Thyroid gland (tissue), 4 donors: ENCODE data around the gene SYNJ2. TPM values are rescaled to one million over a fixed set of nuclear protein-coding genes. Genes with fewer than 3 reads are reported as not detected.

Source experiments
- DNase-seq, 2 donors: peaks; one replicate each; pipeline ENCODE4 v3.0.0-alpha.2; 2019
- H3K27ac ChIP-seq, 3 donors: fragments of 200-600 bp; sonication (generic); 1 replicate in 2 of 3; 2 replicates in 1 of 3; pipeline ENCODE4 v1.5.1; 2016 to 2019; ENCODE audit warnings: mild to moderate bottlenecking in 1 of 3, moderate library complexity in 1 of 3
- H3K27me3 ChIP-seq: fragments of 200-600 bp; sonication (generic); one replicate; pipeline ENCODE4 v1.5.1; 2019
- H3K36me3 ChIP-seq, 2 donors: fragments of 200-600 bp; sonication (generic); one replicate each; pipeline ENCODE4 v1.5.1; 2016 to 2019
- H3K4me1 ChIP-seq, 2 donors: fragments of 200-600 bp; sonication (generic); one replicate each; pipeline ENCODE4 v1.5.1; 2017 to 2019
- H3K4me3 ChIP-seq, 3 donors: fragments of 200-600 bp; sonication (generic); replicated peaks in 1 of 3; 1 replicate in 2 of 3; 2 replicates in 1 of 3; pipeline ENCODE4 v1.5.1; 2016; ENCODE audit warnings: mild to moderate bottlenecking in 1 of 3
- H3K9me3 ChIP-seq: fragments of 200-600 bp; sonication (generic); one replicate; pipeline ENCODE4 v1.5.1; 2017
- POLR2A ChIP-seq, 2 donors: fragments of 450-650 bp; IDR thresholded peaks; one replicate each; pipeline ENCODE4 v1.6.1; 2017; ENCODE audit warnings: antibody characterized with exemption in 2 of 2, mild to moderate bottlenecking in 2 of 2, moderate library complexity in 1 of 2
- WGBS, 2 donors: methylation state at CpG; one replicate each; pipeline ENCODE4 v1.1.5; 2017; 5-methylcytosine and 5-hydroxymethylcytosine counted together
- intact Hi-C: fragments of 100-400 bp; cut with DNase I; formaldehyde crosslinking; loops from one replicate; pipeline ENCODE4 v1.15.1; 2023
- total RNA-seq, 4 donors: library from RNA; depleted of rRNA; stranded (reverse); fragments of >200 nt; gene quantifications; one replicate each; pipeline ENCODE4 v1.2.3, GENCODE V29; 2016
- TF ChIP-seq, protein P1 (sequence below), 6 experiments: fragments of 200-600 bp in 3 of 6; fragments of 450-650 bp in 3 of 6; sonication (generic) in 3 of 6; IDR thresholded peaks; one replicate each; pipeline ENCODE4 v1.5.1; 2016 to 2019; ENCODE audit warnings: antibody characterized with exemption in 6 of 6, mild to moderate bottlenecking in 2 of 6, inconsistent platforms in 1 of 6, moderate library complexity in 1 of 6

The SYNJ2 gene
- total RNA-seq, 4 donors from 2014 or later, result 11.3 to 22.7 (median 13.5) TPM

DNA sequence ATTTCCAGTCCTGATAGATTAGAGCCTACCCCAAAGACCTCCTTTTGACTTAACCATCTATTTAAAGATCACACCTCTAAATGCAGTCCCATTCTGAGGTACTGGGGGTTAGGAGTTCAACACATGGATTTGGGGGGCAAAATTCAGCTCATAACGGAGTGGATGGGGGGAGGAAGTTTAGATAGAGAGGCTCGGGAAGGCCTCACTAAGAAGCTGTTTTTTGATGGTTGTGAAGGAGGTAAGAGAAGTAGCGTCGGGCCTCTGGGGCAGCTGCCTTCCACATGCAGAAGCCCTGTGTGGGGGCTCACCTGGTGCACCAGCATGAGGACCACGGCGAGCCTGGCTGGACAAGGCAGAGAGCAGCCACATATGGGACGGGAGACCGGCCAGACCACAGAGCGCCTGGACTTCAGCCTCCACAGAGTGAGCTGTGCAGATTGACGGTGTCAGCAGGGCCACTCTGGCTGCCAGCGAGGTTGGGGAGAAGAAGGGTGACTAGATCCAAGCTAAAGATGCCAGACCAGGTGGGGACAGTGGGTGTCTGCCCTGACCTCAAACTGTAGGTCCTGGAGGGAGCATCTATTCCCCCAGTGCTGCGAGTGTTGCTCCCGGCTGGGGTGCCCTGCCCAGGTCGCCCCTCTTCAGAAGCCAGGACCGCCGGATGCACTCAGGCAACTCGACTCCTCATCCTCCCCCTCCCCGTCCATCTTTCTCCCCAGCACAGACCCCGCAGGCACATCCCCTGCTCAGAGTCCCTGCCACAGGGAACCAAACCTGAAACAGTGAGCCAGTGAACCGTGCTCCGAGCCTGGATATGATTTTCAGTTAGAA is 5.1 kb upstream of the SYNJ2 start:
- no peak for DNase-seq
- no peak overlapping the region for H3K27ac ChIP-seq
- no peaks in the 10 kb centered on the region for H3K27me3 ChIP-seq
- no peak overlapping the region for H3K4me3 ChIP-seq
- no peaks in the 10 kb centered on the region for H3K9me3 ChIP-seq
- H3K36me3 ChIP-seq, result no peaks in the 10 kb centered on the region
- WGBS, 2 donors, result 85 to 95% methylated on average over 19 to 20 of the region's 21 CpGs
- H3K4me1 ChIP-seq, result peaks cover 0 to 4% of the 10 kb centered on the region in 2 donors
- intact Hi-C loops, result loop anchor here (5.0 kb wide), 1 partner anchor 96 kb away; no protein-coding TSS in a partner anchor
- no peak for TF ChIP-seq POLR2A (IDR thresholded peaks at IDR 0.05)
- TF ChIP-seq, protein P1, sequence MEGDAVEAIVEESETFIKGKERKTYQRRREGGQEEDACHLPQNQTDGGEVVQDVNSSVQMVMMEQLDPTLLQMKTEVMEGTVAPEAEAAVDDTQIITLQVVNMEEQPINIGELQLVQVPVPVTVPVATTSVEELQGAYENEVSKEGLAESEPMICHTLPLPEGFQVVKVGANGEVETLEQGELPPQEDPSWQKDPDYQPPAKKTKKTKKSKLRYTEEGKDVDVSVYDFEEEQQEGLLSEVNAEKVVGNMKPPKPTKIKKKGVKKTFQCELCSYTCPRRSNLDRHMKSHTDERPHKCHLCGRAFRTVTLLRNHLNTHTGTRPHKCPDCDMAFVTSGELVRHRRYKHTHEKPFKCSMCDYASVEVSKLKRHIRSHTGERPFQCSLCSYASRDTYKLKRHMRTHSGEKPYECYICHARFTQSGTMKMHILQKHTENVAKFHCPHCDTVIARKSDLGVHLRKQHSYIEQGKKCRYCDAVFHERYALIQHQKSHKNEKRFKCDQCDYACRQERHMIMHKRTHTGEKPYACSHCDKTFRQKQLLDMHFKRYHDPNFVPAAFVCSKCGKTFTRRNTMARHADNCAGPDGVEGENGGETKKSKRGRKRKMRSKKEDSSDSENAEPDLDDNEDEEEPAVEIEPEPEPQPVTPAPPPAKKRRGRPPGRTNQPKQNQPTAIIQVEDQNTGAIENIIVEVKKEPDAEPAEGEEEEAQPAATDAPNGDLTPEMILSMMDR (IDR thresholded peaks at IDR 0.05), result no peak

DNA sequence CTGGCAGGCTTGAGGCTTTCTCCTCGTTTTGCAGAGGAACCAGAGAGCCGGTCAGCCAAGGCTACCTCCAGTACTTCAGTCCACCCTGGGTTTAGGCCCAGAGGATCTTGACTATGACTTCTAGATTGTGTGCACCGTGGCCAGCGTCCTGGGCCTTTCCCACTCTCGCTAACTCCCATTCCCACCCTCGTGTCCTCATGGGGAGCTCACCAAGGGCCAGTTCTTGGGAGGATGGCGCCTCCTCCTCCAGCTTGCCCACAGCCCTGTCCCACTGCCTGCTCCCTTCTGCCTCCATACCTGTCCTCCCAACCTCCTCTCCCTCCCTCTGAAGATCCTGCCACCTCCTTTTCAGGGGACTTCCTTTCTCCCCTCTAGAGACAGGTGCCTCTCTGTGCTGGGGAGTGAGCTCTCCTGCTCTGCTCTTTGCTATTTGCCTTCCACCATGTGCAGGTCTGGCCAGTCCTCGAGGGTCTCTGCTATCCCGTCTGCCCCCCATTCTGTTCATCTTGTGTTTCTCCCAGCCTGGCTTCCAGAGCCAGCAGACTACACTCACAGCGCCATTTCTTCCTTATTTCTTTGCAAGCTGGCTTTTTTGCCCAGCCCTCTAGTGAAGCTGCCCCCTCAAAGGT is 4.4 kb upstream of the SYNJ2 start:
- Histone ChIP-seq H3K4me1 (peaks cover 1 to 4% of the 10 kb centered on the region in 2 donors), H3K9me3 (no peaks in the 10 kb centered on the region), H3K27me3 (no peaks in the 10 kb centered on the region), H3K36me3 (no peaks in the 10 kb centered on the region), H3K27ac (no peak overlapping the region), H3K4me3 (no peak overlapping the region)
- 89 to 90% methylated on average over 10 of the region's 10 CpGs for WGBS, 2 donors
- intact Hi-C loops, result loop anchor here (5.0 kb wide), 1 partner anchor 95 kb away; no protein-coding TSS in a partner anchor
- no peak for DNase-seq
- no peak for TF ChIP-seq POLR2A (IDR thresholded peaks at IDR 0.05)
- TF ChIP-seq, protein P1 (IDR thresholded peaks at IDR 0.05), result no peak

DNA sequence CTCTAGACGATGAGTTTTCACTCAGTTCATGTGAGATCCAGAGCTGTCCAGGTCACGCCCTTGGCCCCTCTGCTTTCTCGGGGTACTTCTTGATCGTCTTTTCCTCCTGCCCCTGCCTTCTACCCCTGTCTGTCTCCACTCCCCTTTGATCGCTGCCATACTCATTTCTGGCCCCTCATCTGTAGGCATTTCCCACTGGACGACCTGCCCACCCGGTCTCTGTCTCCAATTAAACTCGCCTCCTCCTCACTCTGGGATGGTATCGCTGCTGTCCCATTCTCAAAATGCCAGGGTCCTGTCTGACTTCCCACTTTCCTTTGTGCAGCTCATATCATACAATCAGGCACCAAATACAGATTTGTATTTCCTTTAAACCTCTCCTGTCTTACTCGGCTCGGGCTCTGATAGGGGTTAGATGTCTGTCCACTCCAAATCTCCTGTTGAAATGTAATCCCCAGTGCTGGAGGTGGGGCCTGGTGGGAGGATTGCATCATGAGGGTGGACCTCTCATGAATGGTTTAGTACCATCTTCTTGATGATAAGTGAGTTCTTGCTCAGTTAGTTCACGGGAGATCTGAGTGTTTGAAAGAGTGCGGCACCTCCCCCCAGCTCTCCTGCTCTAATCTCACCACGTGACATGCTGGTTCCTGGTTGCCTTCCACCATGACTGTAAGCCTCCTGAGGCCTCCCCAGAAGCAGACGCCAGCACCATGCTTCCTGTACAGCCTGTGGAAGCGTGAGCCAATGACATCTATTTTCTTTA is 3.5 kb upstream of the SYNJ2 start:
- Histone ChIP-seq H3K4me3 (no peak overlapping the region), H3K27ac (no peak overlapping the region), H3K4me1 (peaks cover 4 to 9% of the 10 kb centered on the region in 2 donors), H3K36me3 (no peaks in the 10 kb centered on the region), H3K9me3 (no peaks in the 10 kb centered on the region), H3K27me3 (no peaks in the 10 kb centered on the region)
- intact Hi-C loops, result loop anchor here (5.0 kb wide), 1 partner anchor 94 kb away; no protein-coding TSS in a partner anchor
- no peak for DNase-seq
- 86 to 93% methylated on average over 16 of the region's 16 CpGs for WGBS, 2 donors
- TF ChIP-seq POLR2A (IDR thresholded peaks at IDR 0.05), result no peak
- TF ChIP-seq, protein P1 (IDR thresholded peaks at IDR 0.05), result no peak

- Histone ChIP-seq H3K27ac (peak overlapping the region in 2 of 3 donors; percentile 46 to 66), H3K27me3 (no peaks in the 10 kb centered on the region), H3K4me3 (peak overlapping the region in 2 of 3 donors; percentile 29 to 69), H3K9me3 (no peaks in the 10 kb centered on the region), H3K36me3 (no peaks in the 10 kb centered on the region), H3K4me1 (peaks cover 4 to 9% of the 10 kb centered on the region in 2 donors)
- 51 to 70% methylated on average over 5 to 18 of the region's 19 CpGs for WGBS, 2 donors
- intact Hi-C loops, result no loop called here
- peak in 1 of 2 donors; percentile 35 for DNase-seq
- no peak for TF ChIP-seq POLR2A (IDR thresholded peaks at IDR 0.05)
- TF ChIP-seq, protein P1 (IDR thresholded peaks at IDR 0.05), result no peak
These were observed 1.2 kb upstream of the SYNJ2 start for GRCh38 chr6:157980288-157981131.
